Central memory CD4-positive, alpha-beta T cell (primary cell): Measurements from ENCODE around the gene COL19A1.

Source experiments
- DNase-seq: peaks from one replicate; pipeline ENCODE4 v3.0.0; 2022

Gene COL19A1

GRCh38 chr6:70236343-70236742, 370.0 kb downstream of the COL19A1 start:
- DNase-seq: no peak

GRCh38 chr6:70241031-70241430, 374.7 kb downstream of the COL19A1 start:
- DNase-seq: no peak

GRCh38 chr6:70241991-70242420, 375.6 kb downstream of the COL19A1 start:
- no peak for DNase-seq

GRCh38 chr6:70246118-70246517, 379.8 kb downstream of the COL19A1 start:
- DNase-seq: no peak

GRCh38 chr6:70252604-70253003, 386.2 kb downstream of the COL19A1 start:
- DNase-seq: no peak

- DNase-seq: no peak
Observed at GRCh38 chr6:70253923-70254322, 387.6 kb downstream of the COL19A1 start.

- DNase-seq: no peak
Observed at GRCh38 chr6:70254784-70255183, 388.4 kb downstream of the COL19A1 start.

GRCh38 chr6:70257768-70258273, 391.5 kb downstream of the COL19A1 start:
- DNase-seq: no peak

GRCh38 chr6:70258483-70258882, 392.1 kb downstream of the COL19A1 start:
- no peak for DNase-seq
